GF-D8 (cell line): ENCODE measurements around the gene HAO1.
"Not testable (repeated sequence)": the region's sequence is repeated elsewhere in the genome, so short reads cannot be mapped to it uniquely, and the experiment has no call there.

Source experiments
- DNase-seq: peaks from one replicate; lab custom pipeline; 2025; lab: John Stamatoyannopoulos, UW

The HAO1 gene

DNA sequence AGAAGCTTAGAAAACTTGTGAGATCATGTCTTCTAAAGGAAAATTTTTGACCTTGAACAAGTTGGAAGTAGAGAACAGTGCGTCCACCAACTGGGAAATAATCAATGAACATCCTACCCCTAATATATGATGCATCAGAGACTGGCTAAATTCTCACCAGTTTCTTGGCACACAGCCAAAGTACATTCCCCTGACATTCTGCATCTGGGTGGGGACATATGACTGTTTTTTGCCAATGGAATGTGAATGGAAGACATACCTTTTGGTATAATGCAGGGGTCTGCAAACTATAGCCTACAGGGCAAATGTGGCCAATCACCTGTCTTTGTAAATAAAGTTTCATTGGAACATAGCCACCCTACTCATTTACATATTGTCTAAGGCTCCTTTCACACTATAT is 84.7 kb downstream of the HAO1 start:
- DNase-seq, result no peak

DNA sequence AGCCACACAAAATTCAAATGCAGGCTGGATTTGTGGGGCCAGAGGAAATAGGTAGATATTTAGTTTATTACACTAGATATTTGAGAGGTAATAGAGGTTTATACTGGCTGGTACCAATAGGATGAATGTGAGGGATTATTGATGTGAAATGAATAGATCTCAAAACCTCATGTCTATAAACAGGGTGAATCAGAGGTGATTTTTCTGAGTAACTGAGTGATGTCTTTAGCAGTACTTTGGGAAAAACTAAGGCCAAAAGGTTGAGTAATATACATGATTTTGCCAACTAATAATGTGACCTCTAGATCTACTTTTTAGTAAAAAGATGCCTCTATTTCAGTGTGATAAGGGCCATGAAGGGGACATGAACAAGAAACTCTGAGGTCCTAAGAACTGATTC is 86.8 kb downstream of the HAO1 start:
- no peak for DNase-seq

DNA sequence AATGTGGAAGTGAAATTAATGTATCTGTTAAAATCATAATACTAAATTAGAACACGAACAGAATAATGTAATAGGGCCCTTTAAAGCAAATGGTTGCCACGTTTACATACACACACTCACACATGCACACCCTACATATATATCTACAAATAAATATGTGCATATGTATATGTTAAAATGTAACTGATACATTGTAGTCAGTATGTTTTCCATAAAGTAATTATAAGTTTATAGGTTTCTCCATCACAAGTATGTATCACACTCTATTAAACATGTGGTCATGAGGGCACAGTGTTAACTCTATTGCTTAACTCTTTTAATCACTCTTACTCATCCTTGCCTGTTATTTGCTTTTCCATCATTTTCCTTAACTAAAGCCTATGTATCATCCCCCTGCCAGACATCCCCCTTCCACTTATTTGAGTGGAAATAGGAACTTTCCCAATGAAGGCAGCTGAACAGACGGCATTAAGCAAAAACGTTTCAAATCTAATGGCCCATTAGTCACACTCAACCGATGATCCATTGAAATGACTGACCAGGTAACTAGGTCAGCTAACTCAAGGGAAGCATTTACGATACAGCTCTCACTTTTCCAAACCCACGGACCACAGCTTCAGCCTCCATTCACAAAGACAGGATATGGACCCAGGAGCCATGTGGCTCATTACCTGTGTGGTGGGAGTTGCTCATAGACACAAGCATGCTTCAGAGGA is 89.3 kb downstream of the HAO1 start:
- no peak for DNase-seq

DNA sequence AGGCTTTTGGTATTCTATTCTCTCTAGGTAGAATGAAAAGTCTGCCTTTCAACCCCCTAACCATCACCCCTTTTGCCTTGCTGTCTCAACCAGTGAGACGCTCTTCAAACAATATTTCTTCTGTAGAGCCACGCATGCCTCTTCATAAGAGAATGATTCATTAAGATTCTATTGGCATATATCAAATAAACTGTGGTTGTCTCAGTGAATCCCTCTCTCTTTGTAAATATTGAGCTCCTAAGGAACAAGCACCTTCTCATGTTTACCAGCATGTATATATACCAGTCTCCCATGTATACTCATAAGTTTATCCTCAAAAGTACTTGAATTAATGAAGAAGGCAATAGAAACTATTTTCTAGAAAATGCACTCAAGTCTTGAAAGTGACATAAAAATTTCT is 90.6 kb downstream of the HAO1 start:
- no peak for DNase-seq

DNA sequence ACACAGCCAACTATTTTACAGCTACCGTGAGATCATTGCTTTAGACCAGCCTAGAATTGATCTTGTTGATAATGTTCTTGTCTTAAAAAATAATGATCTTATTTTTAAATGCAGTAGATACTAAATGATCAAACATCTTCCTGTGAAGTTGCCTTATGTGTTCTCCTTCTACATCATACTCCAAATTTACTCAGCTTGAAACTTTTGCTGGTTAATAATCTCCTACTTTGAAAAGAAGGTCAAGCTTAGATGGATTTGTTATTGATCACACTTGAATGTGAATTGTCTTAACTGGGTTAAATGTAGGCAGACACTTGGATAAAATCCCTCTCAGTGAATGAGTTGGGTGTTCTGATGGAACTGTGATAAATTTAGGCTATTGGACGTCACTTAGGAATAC is 91.9 kb downstream of the HAO1 start:
- no peak for DNase-seq

DNA sequence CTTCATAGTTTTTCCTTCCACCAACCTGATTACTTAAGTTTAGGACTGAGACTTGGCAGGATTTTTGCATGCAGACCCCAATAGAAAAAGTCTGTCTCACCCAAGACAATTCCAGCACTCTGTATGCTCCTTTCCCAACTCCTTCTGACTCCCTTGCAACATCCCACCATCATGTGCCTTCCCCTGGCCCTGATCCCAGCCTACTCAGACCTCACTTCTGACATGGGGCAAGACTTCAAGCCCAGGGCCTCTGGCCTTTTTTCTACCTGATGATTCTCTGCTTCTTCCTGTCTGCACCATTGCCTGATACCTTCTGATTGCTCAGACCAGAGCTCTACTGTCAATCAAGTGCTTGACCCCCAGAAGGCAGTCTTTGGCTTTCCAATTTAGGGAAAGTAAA is 96.6 kb downstream of the HAO1 start:
- DNase-seq, result no peak

DNA sequence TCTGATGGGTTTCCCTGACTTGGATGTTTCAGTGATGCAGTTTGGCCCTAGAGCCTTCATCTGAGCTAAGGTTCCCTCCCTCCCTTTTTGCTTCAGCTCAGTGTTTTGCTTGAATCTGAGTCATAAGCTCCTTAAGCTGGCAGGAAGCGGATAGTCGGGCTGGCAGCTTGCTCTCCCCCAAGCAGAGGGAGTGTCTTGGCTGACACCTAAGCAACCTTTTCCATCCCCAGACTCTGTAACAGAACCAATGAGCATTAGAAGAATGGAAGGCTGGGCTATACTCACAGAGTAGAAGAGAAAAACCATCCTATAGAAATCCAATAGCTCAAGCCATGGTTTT is 98.3 kb downstream of the HAO1 start:
- DNase-seq, result no peak

DNA sequence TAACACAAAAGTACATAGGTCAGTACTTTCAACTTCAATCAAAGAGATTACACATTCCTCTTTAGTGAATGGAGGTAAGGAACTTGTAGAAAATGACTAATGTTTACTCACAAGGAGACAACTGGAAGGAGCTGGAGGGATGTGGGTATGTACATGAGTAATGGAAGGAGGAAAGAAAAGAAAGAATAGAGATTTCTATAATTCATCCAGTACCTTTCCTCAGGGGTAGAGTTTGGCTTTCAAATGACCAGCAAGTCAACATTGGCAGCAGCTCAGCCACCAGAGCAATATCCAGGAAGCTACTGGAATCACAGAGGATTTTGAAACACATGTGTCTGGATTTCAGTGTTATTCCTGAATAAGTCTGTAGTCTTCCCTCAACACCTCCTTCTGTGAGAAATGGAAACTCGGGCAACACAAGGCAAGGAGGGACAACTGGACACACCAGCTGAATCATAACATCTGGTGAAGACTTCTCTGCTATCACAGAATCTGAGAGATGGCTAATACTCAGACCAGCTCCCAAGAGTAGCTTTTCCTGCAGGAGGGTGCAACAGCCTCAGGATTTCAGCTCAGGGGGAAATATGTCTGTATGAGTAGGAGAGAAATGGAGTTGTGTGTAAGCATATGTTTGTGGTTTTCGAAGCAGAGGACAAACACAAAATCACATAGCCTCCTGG is 98.8 kb downstream of the HAO1 start:
- DNase-seq, result no peak

DNA sequence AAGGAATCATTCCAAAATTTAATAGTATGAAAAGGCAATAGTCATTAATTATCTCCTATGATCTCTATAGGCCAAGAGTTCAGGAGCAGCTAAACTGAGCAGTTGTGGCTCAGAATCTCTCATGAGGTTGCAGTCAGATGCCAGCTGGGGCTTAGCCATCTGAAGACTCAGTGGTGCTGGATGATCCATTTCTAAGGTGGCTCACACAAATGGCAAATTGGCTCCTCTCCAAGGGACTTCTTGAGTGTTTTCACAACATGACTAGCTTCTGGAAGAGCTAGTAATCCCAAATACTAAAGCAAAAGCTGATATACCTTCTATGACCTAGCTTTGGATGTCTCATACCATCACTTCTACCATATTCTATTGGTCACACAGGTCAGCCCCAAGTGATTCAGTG is 104.2 kb downstream of the HAO1 start:
- no peak for DNase-seq

DNA sequence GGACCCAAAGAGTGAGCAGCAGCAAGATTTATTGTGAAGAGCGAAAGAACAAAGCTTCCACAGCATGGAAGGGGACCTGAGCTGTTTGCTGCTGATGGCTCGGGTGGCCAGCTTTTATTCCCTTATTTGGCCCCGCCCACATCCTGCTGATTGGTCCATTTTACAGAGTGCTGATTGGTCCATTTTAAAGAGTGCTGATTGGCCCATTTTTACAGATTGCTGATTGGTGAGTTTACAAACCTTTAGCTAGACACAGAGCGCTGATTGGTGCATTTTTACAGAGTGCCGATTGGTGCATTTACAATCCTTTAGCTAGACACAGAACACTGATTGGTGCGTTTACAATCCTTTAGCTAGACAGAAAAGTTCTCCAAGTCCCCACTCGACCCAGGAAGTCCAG is 105.8 kb downstream of the HAO1 start:
- DNase-seq, result not testable (repeated sequence)
